Mesothelial cell of epicardium (in vitro differentiated cells): ENCODE data around the gene PRSS21. TPM values are rescaled to one million over a fixed set of nuclear protein-coding genes. Genes with fewer than 3 reads are reported as not detected.

ENCODE experiments used
- DNase-seq, 2 experiments: peaks; one replicate each; pipeline ENCODE4 v3.0.0; 2021; ENCODE audit warnings: low spot score in 2 of 2; ENCODE audit not compliant: unreplicated experiment in 2 of 2
- H3K27ac Mint-ChIP-seq: 2 replicates; pipeline ENCODE4 v1.8.0; 2021; ENCODE audit warnings: mixed read lengths
- H3K27me3 Mint-ChIP-seq: 2 replicates; pipeline ENCODE4 v1.8.0; 2021; ENCODE audit warnings: low read depth, mixed read lengths
- H3K36me3 Mint-ChIP-seq: 2 replicates; pipeline ENCODE4 v1.8.0; 2021; ENCODE audit warnings: mixed read lengths
- H3K4me1 Mint-ChIP-seq: 2 replicates; pipeline ENCODE4 v1.8.0; 2021; ENCODE audit warnings: mixed read lengths
- H3K4me3 Mint-ChIP-seq: 2 replicates; pipeline ENCODE4 v1.8.0; 2021; ENCODE audit warnings: mild to moderate bottlenecking, moderate library complexity, mixed read lengths
- H3K9me3 Mint-ChIP-seq: 2 replicates; pipeline ENCODE4 v1.8.0; 2021; ENCODE audit warnings: mixed read lengths
- total RNA-seq: library from RNA; stranded (reverse); gene quantifications from 3 replicates; pipeline ENCODE4 v1.2.1, GENCODE V29; 2021
- TF ChIP-seq, protein P1 (sequence below): fragments of 200-600 bp; sonication (generic); IDR thresholded peaks from one replicate; pipeline ENCODE4 v1.5.0; 2021; ENCODE audit warnings: antibody characterized with exemption; ENCODE audit not compliant: unreplicated experiment

The PRSS21 gene, protein sequence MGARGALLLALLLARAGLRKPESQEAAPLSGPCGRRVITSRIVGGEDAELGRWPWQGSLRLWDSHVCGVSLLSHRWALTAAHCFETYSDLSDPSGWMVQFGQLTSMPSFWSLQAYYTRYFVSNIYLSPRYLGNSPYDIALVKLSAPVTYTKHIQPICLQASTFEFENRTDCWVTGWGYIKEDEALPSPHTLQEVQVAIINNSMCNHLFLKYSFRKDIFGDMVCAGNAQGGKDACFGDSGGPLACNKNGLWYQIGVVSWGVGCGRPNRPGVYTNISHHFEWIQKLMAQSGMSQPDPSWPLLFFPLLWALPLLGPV
- not detected in 3 replicates for total RNA-seq

GRCh38 chr16:2816751-2817339 lies at the start of gene PRSS21:
Gene PRSS21 (plus strand): TSS chr16:2817237. CDS start chr16:2817269, 32 bp downstream.
- Mint-ChIP-seq H3K9me3 (no peaks in the 10 kb centered on the region), H3K27ac (no peak within 1 kb of the TSS), H3K4me3 (no peak within 1 kb of the TSS), H3K36me3 (no peaks in the 10 kb centered on the region), H3K4me1 (no peaks in the 10 kb centered on the region), H3K27me3 (peaks cover 13% of the 10 kb centered on the region)
- no peak for DNase-seq
- TF ChIP-seq, protein P1, sequence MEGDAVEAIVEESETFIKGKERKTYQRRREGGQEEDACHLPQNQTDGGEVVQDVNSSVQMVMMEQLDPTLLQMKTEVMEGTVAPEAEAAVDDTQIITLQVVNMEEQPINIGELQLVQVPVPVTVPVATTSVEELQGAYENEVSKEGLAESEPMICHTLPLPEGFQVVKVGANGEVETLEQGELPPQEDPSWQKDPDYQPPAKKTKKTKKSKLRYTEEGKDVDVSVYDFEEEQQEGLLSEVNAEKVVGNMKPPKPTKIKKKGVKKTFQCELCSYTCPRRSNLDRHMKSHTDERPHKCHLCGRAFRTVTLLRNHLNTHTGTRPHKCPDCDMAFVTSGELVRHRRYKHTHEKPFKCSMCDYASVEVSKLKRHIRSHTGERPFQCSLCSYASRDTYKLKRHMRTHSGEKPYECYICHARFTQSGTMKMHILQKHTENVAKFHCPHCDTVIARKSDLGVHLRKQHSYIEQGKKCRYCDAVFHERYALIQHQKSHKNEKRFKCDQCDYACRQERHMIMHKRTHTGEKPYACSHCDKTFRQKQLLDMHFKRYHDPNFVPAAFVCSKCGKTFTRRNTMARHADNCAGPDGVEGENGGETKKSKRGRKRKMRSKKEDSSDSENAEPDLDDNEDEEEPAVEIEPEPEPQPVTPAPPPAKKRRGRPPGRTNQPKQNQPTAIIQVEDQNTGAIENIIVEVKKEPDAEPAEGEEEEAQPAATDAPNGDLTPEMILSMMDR: no peak

GRCh38 chr16:2767891-2768290 lies 49.1 kb upstream of the PRSS21 start:
- Mint-ChIP-seq H3K9me3 (peaks cover 29% of the 10 kb centered on the region), H3K4me3 (no peak overlapping the region), H3K4me1 (peaks cover 6% of the 10 kb centered on the region), H3K36me3 (peaks cover 65% of the 10 kb centered on the region), H3K27me3 (no peaks in the 10 kb centered on the region), H3K27ac (no peak overlapping the region)
- no peak for DNase-seq
- TF ChIP-seq, protein P1: no peak

- Mint-ChIP-seq H3K9me3 (peaks cover 23% of the 10 kb centered on the region), H3K27ac (peak overlapping the region; percentile 34), H3K4me3 (no peak overlapping the region), H3K4me1 (peaks cover 6% of the 10 kb centered on the region), H3K36me3 (peaks cover 63% of the 10 kb centered on the region), H3K27me3 (no peaks in the 10 kb centered on the region)
- TF ChIP-seq, protein P1: no peak
- no peak for DNase-seq
Observed at GRCh38 chr16:2768403-2769089, 48.5 kb upstream of the PRSS21 start.

DNA sequence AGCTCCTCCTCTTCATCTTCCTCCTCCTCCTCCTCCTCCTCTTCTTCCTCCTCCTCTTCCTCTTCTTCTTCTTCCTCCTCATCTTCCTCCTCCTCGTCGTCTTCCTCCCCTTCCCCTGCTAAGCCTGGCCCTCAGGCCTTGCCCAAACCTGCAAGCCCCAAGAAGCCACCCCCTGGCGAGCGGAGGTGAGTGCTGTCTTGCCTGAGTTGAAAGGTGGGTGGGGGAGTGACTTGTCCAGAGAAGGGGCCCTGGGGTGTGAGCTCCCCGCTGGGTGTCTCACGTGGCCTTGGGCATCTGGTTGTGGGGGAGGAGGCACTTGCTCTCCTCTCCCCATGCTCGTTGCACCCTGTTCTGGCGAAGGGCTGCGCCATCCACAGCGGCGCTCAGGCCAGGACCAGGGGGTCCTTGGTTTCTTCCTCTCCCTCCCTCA lies 47.9 kb upstream of the PRSS21 start:
- Mint-ChIP-seq H3K9me3 (peaks cover 17% of the 10 kb centered on the region), H3K4me3 (no peak overlapping the region), H3K27ac (peak overlapping the region; percentile 76), H3K36me3 (peaks cover 57% of the 10 kb centered on the region), H3K4me1 (peaks cover 6% of the 10 kb centered on the region), H3K27me3 (no peaks in the 10 kb centered on the region)
- DNase-seq: no peak
- TF ChIP-seq, protein P1: no peak

DNA sequence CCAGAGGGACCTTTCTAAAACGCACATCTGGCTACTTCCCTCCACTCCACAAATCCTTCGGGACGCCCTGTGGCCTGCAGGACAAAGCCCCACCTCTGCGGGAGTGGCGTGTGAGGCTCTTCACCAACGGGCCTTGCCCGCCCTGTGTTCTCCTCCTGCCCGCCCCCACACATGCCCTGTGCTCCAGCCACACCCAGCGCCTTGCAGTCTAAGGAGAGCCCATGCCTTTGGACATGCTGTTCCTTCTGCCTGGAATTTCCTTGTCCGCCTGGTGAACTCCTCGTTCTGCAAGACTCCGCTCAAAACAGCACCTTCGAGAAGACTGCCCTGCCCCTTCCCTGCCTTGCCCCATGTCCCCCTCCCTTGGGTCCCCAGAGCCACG lies 47.4 kb upstream of the PRSS21 start:
- H3K27ac Mint-ChIP-seq: peak overlapping the region; percentile 76
- H3K36me3 Mint-ChIP-seq: peaks cover 52% of the 10 kb centered on the region
- no peak for DNase-seq
- no peak overlapping the region for H3K4me3 Mint-ChIP-seq
- TF ChIP-seq, protein P1: no peak
- H3K9me3 Mint-ChIP-seq: peaks cover 17% of the 10 kb centered on the region
- no peaks in the 10 kb centered on the region for H3K27me3 Mint-ChIP-seq
- peaks cover 6% of the 10 kb centered on the region for H3K4me1 Mint-ChIP-seq
